ENCODE data around the gene SLC4A4. TPM values are rescaled to one million over a fixed set of nuclear protein-coding genes. Genes with fewer than 3 reads are reported as not detected.

Gene SLC4A4
- total RNA-seq, 2 donors from 2014 or later, result 0.52 to 0.81 TPM

DNA sequence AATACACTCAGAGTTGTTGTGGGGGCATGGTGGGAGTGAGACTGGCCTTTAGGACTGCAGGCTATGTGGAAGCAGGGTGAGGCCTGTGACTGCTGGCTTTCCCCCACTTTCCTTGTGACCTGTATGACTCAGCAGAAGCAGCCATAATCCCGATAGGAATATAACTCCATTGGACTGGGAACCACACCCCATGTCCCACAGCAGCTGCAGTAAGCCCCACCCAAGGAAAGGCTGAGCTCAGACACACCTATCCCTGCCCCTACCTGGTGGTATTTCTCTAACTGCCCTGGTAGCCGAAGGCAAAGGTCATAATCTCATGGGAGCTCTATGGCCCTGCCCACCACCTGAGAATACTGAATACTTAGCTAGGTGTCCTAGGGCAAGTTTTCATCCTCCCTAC is 275.8 kb downstream of the SLC4A4 start:
- H3K9me3 ChIP-seq (ENCODE audit: control insufficient read depth, low read length, poor library complexity, severe bottlenecking), result no peaks in the 10 kb centered on the region
- H3K27me3 Mint-ChIP-seq, result no peaks in the 10 kb centered on the region

DNA sequence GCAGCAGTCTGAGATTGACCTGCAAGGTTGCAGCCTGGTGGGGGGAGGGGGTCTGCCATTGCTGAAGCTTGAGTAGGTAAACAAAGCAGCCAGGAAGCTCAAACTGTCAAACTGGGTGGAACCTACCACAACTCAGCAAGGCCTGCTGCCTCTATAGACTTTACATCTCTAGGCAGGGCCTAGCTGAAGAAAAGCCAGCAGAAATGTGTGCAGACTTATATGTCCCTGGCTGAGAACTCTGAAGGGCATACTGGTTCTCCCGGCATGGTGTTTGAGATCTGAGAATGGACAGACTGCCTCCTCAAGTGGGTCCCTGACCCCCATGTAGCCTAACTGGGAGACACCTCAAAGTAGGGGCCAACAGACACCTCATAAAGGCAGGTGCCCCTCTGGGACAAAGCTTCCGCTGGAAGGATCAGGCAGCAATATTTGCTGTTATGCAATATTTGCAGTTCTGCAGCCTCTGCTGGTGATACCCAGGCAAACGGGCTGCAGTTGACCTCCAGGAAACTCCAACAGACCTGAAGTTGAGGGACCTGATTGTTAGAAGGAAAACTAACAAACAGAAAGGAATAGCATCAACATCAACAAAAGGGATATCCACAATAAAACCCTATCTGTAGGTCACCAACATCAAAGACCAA is 277.5 kb downstream of the SLC4A4 start:
- H3K36me3 Mint-ChIP-seq (ENCODE audit: low read depth), result no peaks in the 10 kb centered on the region
- H3K4me1 Mint-ChIP-seq, result no peaks in the 10 kb centered on the region
- H3K27me3 Mint-ChIP-seq, result no peaks in the 10 kb centered on the region
- ATAC-seq (no peak), DNase-seq (no peak)
- no peaks in the 10 kb centered on the region for H3K9me3 ChIP-seq (ENCODE audit: control insufficient read depth, low read length, poor library complexity, severe bottlenecking)
- H3K27ac Mint-ChIP-seq, result no peak overlapping the region
- H3K4me3 Mint-ChIP-seq, result no peak overlapping the region

More for the DNA sequence above, 275.8 kb downstream of the SLC4A4 start:
- ATAC-seq (no peak), DNase-seq (no peak)
- H3K27ac Mint-ChIP-seq, result no peak overlapping the region
- H3K4me3 Mint-ChIP-seq, result no peak overlapping the region
- no peaks in the 10 kb centered on the region for H3K36me3 Mint-ChIP-seq (ENCODE audit: low read depth)
- H3K4me1 Mint-ChIP-seq, result no peaks in the 10 kb centered on the region

Data from T-helper 17 cell (primary cell).